ENCODE results near the gene PVALEF.

DNA sequence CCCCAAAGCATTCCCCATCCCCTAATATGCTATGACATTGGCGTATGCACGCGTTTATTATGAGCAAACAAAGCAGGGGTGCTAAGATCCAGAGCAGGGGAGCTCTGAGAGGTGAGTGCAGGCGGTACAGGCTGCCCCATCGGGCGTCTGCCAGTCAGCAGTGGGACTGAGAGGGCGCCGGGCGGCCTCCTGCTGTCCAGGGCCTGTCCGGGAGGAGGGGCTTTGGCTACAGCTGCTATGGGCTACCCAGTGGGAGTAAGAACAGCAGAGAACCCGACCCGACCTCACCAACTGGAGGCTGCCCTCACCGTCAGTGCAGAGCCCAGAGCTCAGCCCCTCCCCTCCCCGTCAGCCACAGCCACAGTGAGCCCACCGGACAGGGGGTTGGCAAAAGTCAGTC, 19.2 kb downstream of the PVALEF start:
- TF ChIP-seq JUN (IDR thresholded peaks at IDR 0.05; ENCODE audit: low read depth, low read length) (no peak), HDAC2 (IDR thresholded peaks at IDR 0.05; ENCODE audit: borderline replicate concordance in 1 of 2, low read depth in 2 of 2, low read length in 2 of 2) (no peak), JUND (IDR thresholded peaks at IDR 0.05; ENCODE audit: low read length) (no peak), FOSL1 (IDR thresholded peaks at IDR 0.05; ENCODE audit: insufficient read depth, low read depth, low read length) (no peak), EZH2 (IDR thresholded peaks at IDR 0.05; ENCODE audit: low read depth, low read length, severe bottlenecking) (no peak), RFX5 (IDR thresholded peaks at IDR 0.05; ENCODE audit: borderline replicate concordance, low read depth, low read length) (no peak), RAD21 (IDR thresholded peaks at IDR 0.05 in 1 of 2, conservative IDR thresholded peaks at IDR 0.05 in 1 of 2; ENCODE audit: low read depth in 2 of 2, low read length in 2 of 2) (no peak; a peak in 1 of 4 replicates), EP300 (IDR thresholded peaks at IDR 0.05; ENCODE audit: borderline replicate concordance in 1 of 2, low read depth in 2 of 2, low read length in 2 of 2) (no peak), ZNF274 (IDR thresholded peaks at IDR 0.05; ENCODE audit: borderline replicate concordance, extremely low read depth, low read length) (no peak)
- TF ChIP-seq, protein P1, sequence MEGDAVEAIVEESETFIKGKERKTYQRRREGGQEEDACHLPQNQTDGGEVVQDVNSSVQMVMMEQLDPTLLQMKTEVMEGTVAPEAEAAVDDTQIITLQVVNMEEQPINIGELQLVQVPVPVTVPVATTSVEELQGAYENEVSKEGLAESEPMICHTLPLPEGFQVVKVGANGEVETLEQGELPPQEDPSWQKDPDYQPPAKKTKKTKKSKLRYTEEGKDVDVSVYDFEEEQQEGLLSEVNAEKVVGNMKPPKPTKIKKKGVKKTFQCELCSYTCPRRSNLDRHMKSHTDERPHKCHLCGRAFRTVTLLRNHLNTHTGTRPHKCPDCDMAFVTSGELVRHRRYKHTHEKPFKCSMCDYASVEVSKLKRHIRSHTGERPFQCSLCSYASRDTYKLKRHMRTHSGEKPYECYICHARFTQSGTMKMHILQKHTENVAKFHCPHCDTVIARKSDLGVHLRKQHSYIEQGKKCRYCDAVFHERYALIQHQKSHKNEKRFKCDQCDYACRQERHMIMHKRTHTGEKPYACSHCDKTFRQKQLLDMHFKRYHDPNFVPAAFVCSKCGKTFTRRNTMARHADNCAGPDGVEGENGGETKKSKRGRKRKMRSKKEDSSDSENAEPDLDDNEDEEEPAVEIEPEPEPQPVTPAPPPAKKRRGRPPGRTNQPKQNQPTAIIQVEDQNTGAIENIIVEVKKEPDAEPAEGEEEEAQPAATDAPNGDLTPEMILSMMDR (IDR thresholded peaks at IDR 0.05; ENCODE audit: control extremely low read depth in 1 of 3, insufficient read depth in 1 of 3, low read depth in 1 of 3, low read length in 3 of 3) = no peak
